Liver (tissue), 9 donors: Measurements from ENCODE around the gene NLGN1. TPM values are rescaled to one million over a fixed set of nuclear protein-coding genes. Genes with fewer than 3 reads are reported as not detected.

Experiments
- DNase-seq: peaks from one replicate; pipeline ENCODE4 v3.0.0-alpha.2; 2017; ENCODE audit warnings: low spot score
- H3K27ac ChIP-seq, 2 donors: one replicate each; pipeline ENCODE4 v1.7.0; 2013; ENCODE audit warnings: inconsistent platforms in 2 of 2, low read length in 2 of 2, control low read depth in 1 of 2, low read depth in 1 of 2, mild to moderate bottlenecking in 1 of 2
- H3K27me3 ChIP-seq, 4 donors: one replicate each; pipeline versions ENCODE4 v1.6.1 to v1.7.0; 2013; ENCODE audit warnings: low read length in 3 of 4, inconsistent platforms in 1 of 4, mild to moderate bottlenecking in 1 of 4, moderate library complexity in 1 of 4; ENCODE audit not compliant: control insufficient read depth in 4 of 4, insufficient read depth in 4 of 4
- H3K36me3 ChIP-seq, 4 donors: one replicate each; pipeline versions ENCODE4 v1.6.1 to v1.7.0; 2013; ENCODE audit warnings: low read length in 3 of 4, mild to moderate bottlenecking in 3 of 4, low read depth in 1 of 4, moderate library complexity in 1 of 4; ENCODE audit not compliant: control insufficient read depth in 4 of 4, insufficient read depth in 3 of 4
- H3K4me1 ChIP-seq, 4 donors: one replicate each; pipeline versions ENCODE4 v1.6.1 to v1.7.0; 2013; ENCODE audit warnings: low read length in 3 of 4, mild to moderate bottlenecking in 3 of 4, moderate library complexity in 1 of 4; ENCODE audit not compliant: control insufficient read depth in 4 of 4, insufficient read depth in 4 of 4
- H3K4me3 ChIP-seq, 3 donors: one replicate each; pipeline versions ENCODE4 v1.6.1 to v1.7.0; 2013; ENCODE audit warnings: low read length in 3 of 3, control low read depth in 1 of 3, low read depth in 1 of 3, mild to moderate bottlenecking in 1 of 3
- H3K9ac ChIP-seq, 2 donors: one replicate each; pipeline ENCODE4 v1.7.0; 2013; ENCODE audit warnings: low read length in 2 of 2, mild to moderate bottlenecking in 2 of 2, moderate library complexity in 2 of 2, control low read depth in 1 of 2, low read depth in 1 of 2
- H3K9me3 ChIP-seq, 4 donors: one replicate each; pipeline versions ENCODE4 v1.6.1 to v1.7.0; 2013; ENCODE audit warnings: low read length in 3 of 4; ENCODE audit not compliant: control insufficient read depth in 4 of 4
- CTCF ChIP-seq: fragments of 150-350 bp; IDR thresholded peaks from 2 replicates; pipeline ENCODE4 v1.5.1; 2017; ENCODE audit warnings: improper control_type of control experiment, low read depth, low read length; ENCODE audit not compliant: missing input control
- EGR1 ChIP-seq, 2 donors: IDR thresholded peaks; 2 replicates each; pipeline ENCODE4 v1.6.1; 2016 to 2018; ENCODE audit warnings: antibody characterized with exemption in 2 of 2, low read depth in 2 of 2
- FOXA1 ChIP-seq: IDR thresholded peaks from 2 replicates; pipeline ENCODE4 v1.6.1; 2016; ENCODE audit warnings: antibody characterized with exemption
- FOXA2 ChIP-seq: IDR thresholded peaks from 2 replicates; pipeline ENCODE4 v1.6.1; 2016; ENCODE audit warnings: antibody characterized with exemption
- GABPA ChIP-seq, 2 donors: IDR thresholded peaks in 1 of 2; conservative IDR thresholded peaks in 1 of 2; 2 replicates each; pipeline ENCODE4 v1.6.1; 2016; ENCODE audit warnings: antibody characterized with exemption in 2 of 2, mild to moderate bottlenecking in 1 of 2, moderate library complexity in 1 of 2
- HNF4A ChIP-seq, 2 donors: conservative IDR thresholded peaks; 2 replicates each; pipeline ENCODE4 v1.6.1; 2016; ENCODE audit warnings: antibody characterized with exemption in 2 of 2, mild to moderate bottlenecking in 2 of 2
- HNF4G ChIP-seq: IDR thresholded peaks from 2 replicates; pipeline ENCODE4 v1.6.1; 2016; ENCODE audit warnings: antibody characterized with exemption
- JUND ChIP-seq, 2 donors: IDR thresholded peaks; 2 replicates each; pipeline ENCODE4 v1.6.1; 2016; ENCODE audit warnings: antibody characterized with exemption in 2 of 2
- NR2F2 ChIP-seq: IDR thresholded peaks from 2 replicates; pipeline ENCODE4 v1.6.1; 2016; ENCODE audit warnings: antibody characterized with exemption
- RAD21 ChIP-seq, 2 donors: IDR thresholded peaks; 2 replicates each; pipeline ENCODE4 v1.6.1; 2016; ENCODE audit warnings: antibody characterized with exemption in 2 of 2, mild to moderate bottlenecking in 2 of 2
- RXRA ChIP-seq, 2 donors: IDR thresholded peaks; 2 replicates each; pipeline ENCODE4 v1.6.1; 2017 to 2018; ENCODE audit warnings: antibody characterized with exemption in 2 of 2, mild to moderate bottlenecking in 1 of 2
- SP1 ChIP-seq: IDR thresholded peaks from 2 replicates; pipeline ENCODE4 v1.6.1; 2018; ENCODE audit warnings: antibody characterized with exemption, mild to moderate bottlenecking
- TAF1 ChIP-seq: conservative IDR thresholded peaks from 2 replicates; pipeline ENCODE4 v1.6.1; 2016; ENCODE audit warnings: antibody characterized with exemption, mild to moderate bottlenecking
- YY1 ChIP-seq: IDR thresholded peaks from 2 replicates; pipeline ENCODE4 v1.6.1; 2016; ENCODE audit warnings: antibody characterized with exemption, mild to moderate bottlenecking
- WGBS: extraction: QIAGEN DNeasy Blood & Tissue Kit; methylation state at CpG from one replicate; pipeline ENCODE4 v1.1.7; 2013; 5-methylcytosine and 5-hydroxymethylcytosine counted together
- polyA plus RNA-seq, 2 donors: library from polyadenylated mRNA; stranded (reverse) in 1 of 2; unstranded in 1 of 2; fragments of 200-250 nt in 1 of 2; fragments of >200 nt in 1 of 2; fragmentation: Nextera tagmentation in 1 of 2; extraction: Ambion mirVana in 1 of 2; gene quantifications; one replicate each; pipeline versions ENCODE4 v1.2.1 to v1.2.3, GENCODE V29; 2013 to 2015
- total RNA-seq, 2 donors: library from RNA; depleted of rRNA; stranded (reverse); fragments of >200 nt; gene quantifications; one replicate each; pipeline ENCODE4 v1.2.3, GENCODE V29; 2014
- TF ChIP-seq, protein P1 (sequence below): IDR thresholded peaks from 2 replicates; pipeline ENCODE4 v1.6.1; 2016; ENCODE audit warnings: antibody characterized with exemption, mild to moderate bottlenecking
- TF ChIP-seq, protein P2 (sequence below): IDR thresholded peaks from 2 replicates; pipeline ENCODE4 v1.6.1; 2016; ENCODE audit warnings: antibody characterized with exemption
- TF ChIP-seq, protein P3 (sequence below): IDR thresholded peaks from 2 replicates; pipeline ENCODE4 v1.6.1; 2016; ENCODE audit warnings: antibody characterized with exemption
- TF ChIP-seq, protein P4 (sequence below): IDR thresholded peaks from 2 replicates; pipeline ENCODE4 v1.6.1; 2016; ENCODE audit warnings: antibody characterized with exemption
- donor health status: healthy.
- donor health status: healthy.
- donor health status: healthy.
- donor health status: healthy.
- donor health status: healthy.

The NLGN1 gene
- total and polyA plus RNA-seq, 4 donors = 0.02 to 0.67 (median 0.37) TPM; not detected in 1

DNA sequence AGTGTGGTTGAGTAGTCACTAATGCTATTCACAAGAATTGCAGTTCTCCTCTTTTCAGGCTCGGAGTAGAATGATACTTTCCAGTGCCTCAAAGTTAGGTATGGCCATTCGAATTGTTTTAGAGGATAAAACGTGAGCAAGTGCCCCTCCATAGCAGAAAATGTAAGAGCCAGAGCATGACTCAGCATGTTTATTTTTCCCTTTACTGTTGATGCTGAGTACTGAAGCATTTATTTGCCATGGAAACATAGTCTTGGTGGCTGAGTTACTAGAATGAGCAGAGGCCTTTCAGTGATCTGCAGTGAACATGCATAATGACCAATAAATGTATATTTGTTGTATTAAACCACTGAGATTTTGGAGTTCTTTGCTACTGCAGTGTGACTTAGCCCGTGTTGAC, 540.6 kb downstream of the NLGN1 start:
- no peaks in the 10 kb centered on the region for H3K4me1 ChIP-seq
- H3K27ac ChIP-seq = no peak overlapping the region
- H3K9me3 ChIP-seq = no peaks in the 10 kb centered on the region
- H3K9ac ChIP-seq = no peak overlapping the region
- H3K36me3 ChIP-seq = no peaks in the 10 kb centered on the region
- WGBS = 36% methylated on average over 4 of the region's 4 CpGs
- no peak overlapping the region for H3K4me3 ChIP-seq
- TF ChIP-seq, protein P1, sequence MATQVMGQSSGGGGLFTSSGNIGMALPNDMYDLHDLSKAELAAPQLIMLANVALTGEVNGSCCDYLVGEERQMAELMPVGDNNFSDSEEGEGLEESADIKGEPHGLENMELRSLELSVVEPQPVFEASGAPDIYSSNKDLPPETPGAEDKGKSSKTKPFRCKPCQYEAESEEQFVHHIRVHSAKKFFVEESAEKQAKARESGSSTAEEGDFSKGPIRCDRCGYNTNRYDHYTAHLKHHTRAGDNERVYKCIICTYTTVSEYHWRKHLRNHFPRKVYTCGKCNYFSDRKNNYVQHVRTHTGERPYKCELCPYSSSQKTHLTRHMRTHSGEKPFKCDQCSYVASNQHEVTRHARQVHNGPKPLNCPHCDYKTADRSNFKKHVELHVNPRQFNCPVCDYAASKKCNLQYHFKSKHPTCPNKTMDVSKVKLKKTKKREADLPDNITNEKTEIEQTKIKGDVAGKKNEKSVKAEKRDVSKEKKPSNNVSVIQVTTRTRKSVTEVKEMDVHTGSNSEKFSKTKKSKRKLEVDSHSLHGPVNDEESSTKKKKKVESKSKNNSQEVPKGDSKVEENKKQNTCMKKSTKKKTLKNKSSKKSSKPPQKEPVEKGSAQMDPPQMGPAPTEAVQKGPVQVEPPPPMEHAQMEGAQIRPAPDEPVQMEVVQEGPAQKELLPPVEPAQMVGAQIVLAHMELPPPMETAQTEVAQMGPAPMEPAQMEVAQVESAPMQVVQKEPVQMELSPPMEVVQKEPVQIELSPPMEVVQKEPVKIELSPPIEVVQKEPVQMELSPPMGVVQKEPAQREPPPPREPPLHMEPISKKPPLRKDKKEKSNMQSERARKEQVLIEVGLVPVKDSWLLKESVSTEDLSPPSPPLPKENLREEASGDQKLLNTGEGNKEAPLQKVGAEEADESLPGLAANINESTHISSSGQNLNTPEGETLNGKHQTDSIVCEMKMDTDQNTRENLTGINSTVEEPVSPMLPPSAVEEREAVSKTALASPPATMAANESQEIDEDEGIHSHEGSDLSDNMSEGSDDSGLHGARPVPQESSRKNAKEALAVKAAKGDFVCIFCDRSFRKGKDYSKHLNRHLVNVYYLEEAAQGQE = no peak
- TF ChIP-seq JUND (IDR thresholded peaks at IDR 0.05) (no peak), GABPA (IDR thresholded peaks at IDR 0.05 in 1 of 2, conservative IDR thresholded peaks at IDR 0.05 in 1 of 2) (no peak), RAD21 (IDR thresholded peaks at IDR 0.05) (no peak)
- TF ChIP-seq, protein P2, sequence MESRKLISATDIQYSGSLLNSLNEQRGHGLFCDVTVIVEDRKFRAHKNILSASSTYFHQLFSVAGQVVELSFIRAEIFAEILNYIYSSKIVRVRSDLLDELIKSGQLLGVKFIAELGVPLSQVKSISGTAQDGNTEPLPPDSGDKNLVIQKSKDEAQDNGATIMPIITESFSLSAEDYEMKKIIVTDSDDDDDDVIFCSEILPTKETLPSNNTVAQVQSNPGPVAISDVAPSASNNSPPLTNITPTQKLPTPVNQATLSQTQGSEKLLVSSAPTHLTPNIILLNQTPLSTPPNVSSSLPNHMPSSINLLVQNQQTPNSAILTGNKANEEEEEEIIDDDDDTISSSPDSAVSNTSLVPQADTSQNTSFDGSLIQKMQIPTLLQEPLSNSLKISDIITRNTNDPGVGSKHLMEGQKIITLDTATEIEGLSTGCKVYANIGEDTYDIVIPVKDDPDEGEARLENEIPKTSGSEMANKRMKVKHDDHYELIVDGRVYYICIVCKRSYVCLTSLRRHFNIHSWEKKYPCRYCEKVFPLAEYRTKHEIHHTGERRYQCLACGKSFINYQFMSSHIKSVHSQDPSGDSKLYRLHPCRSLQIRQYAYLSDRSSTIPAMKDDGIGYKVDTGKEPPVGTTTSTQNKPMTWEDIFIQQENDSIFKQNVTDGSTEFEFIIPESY = no peak
- TF ChIP-seq, protein P3, sequence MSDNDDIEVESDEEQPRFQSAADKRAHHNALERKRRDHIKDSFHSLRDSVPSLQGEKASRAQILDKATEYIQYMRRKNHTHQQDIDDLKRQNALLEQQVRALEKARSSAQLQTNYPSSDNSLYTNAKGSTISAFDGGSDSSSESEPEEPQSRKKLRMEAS = no peak
- H3K27me3 ChIP-seq = no peaks in the 10 kb centered on the region
- DNase-seq = no peak

- H3K9me3 ChIP-seq = no peaks in the 10 kb centered on the region
- no peak overlapping the region for H3K4me3 ChIP-seq
- no peak for DNase-seq
- WGBS = 46% methylated on average over 2 of the region's 2 CpGs
- no peaks in the 10 kb centered on the region for H3K4me1 ChIP-seq
- TF ChIP-seq YY1 (no peak), CTCF (no peak), EGR1 (IDR thresholded peaks at IDR 0.05; ENCODE audit: low read depth in 2 of 2) (no peak), NR2F2 (no peak), RAD21 (IDR thresholded peaks at IDR 0.05) (no peak), SP1 (no peak), HNF4G (no peak), TAF1 (no peak), GABPA (IDR thresholded peaks at IDR 0.05 in 1 of 2, conservative IDR thresholded peaks at IDR 0.05 in 1 of 2) (no peak), FOXA1 (no peak), JUND (IDR thresholded peaks at IDR 0.05) (no peak), RXRA (IDR thresholded peaks at IDR 0.05) (no peak), HNF4A (conservative IDR thresholded peaks at IDR 0.05) (no peak), FOXA2 (no peak)
- TF ChIP-seq, protein P1 = no peak
- TF ChIP-seq, protein P3 = no peak
- TF ChIP-seq, protein P4, sequence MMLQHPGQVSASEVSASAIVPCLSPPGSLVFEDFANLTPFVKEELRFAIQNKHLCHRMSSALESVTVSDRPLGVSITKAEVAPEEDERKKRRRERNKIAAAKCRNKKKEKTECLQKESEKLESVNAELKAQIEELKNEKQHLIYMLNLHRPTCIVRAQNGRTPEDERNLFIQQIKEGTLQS = no peak
- TF ChIP-seq, protein P2 = no peak
- no peak overlapping the region for H3K9ac ChIP-seq
- H3K27me3 ChIP-seq = no peaks in the 10 kb centered on the region
- no peak overlapping the region for H3K27ac ChIP-seq
- no peaks in the 10 kb centered on the region for H3K36me3 ChIP-seq
Observed at GRCh38 chr3:173938616-173939015, 541.1 kb downstream of the NLGN1 start.
